Colonic mucosa (tissue), 4 donors: ENCODE data around the gene FAM110A. TPM values are rescaled to one million over a fixed set of nuclear protein-coding genes. Genes with fewer than 3 reads are reported as not detected.
"Not testable (repeated sequence)": the region's sequence is repeated elsewhere in the genome, so short reads cannot be mapped to it uniquely, and the experiment has no call there.

ENCODE experiments used
- DNase-seq: peaks from one replicate; pipeline ENCODE4 v3.0.0-alpha.2; 2020
- H3K27ac ChIP-seq: fragments of 200-600 bp; one replicate; pipeline ENCODE4 v1.8.0; 2021
- H3K27me3 ChIP-seq: fragments of 200-600 bp; one replicate; pipeline ENCODE4 v1.8.0; 2021
- H3K36me3 ChIP-seq: fragments of 200-600 bp; one replicate; pipeline ENCODE4 v1.8.0; 2021
- H3K4me1 ChIP-seq: fragments of 200-600 bp; one replicate; pipeline ENCODE4 v1.8.0; 2021; ENCODE audit warnings: mild to moderate bottlenecking
- H3K4me3 ChIP-seq: fragments of 200-600 bp; one replicate; pipeline ENCODE4 v1.8.0; 2021
- H3K9ac ChIP-seq, 2 donors: one replicate each; pipeline ENCODE4 v1.7.0; 2013; ENCODE audit warnings: control low read depth in 2 of 2, low read depth in 2 of 2, low read length in 2 of 2
- H3K9me3 ChIP-seq: fragments of 200-600 bp; one replicate; pipeline ENCODE4 v1.8.0; 2021
- CTCF ChIP-seq: fragments of 200-600 bp; IDR thresholded peaks from one replicate; pipeline ENCODE4 v1.8.0; 2022; ENCODE audit warnings: antibody characterized with exemption, mild to moderate bottlenecking
- intact Hi-C: fragments of 100-400 bp; cut with DNase I; formaldehyde crosslinking; loops from one replicate; pipeline ENCODE4 v1.14.1; 2022
- total RNA-seq, 2 donors: library from RNA; stranded (reverse); fragmentation: NEBNext Ultra II Directional in 1 of 2; extraction: Animal tissue kit (Norgen Biotek cat#: 25700) in 1 of 2; gene quantifications; one replicate each; pipeline ENCODE4 v1.2.1, GENCODE V29; 2021
- donor health status: healthy.
- donor health status: DM: no; HTN: no; CAD: no.
- donor health status: DM: no; HTN: no; CAD: no.

FAM110A gene
- total RNA-seq, 2 donors from 2014 or later, result 13.0 to 19.7 TPM

GRCh38 chr20:845941-846893, 12.7 kb downstream of the FAM110A start:
- H3K27ac ChIP-seq, result no peak overlapping the region
- no peak for DNase-seq
- H3K36me3 ChIP-seq, result no peaks in the 10 kb centered on the region
- TF ChIP-seq CTCF, result no peak
- H3K9ac ChIP-seq, result no peak overlapping the region
- intact Hi-C loops, result no loop called here
- H3K4me3 ChIP-seq, result no peak overlapping the region
- no peaks in the 10 kb centered on the region for H3K9me3 ChIP-seq
- peaks cover 4% of the 10 kb centered on the region for H3K4me1 ChIP-seq
- H3K27me3 ChIP-seq, result no peaks in the 10 kb centered on the region

GRCh38 chr20:846894-847278, 13.4 kb downstream of the FAM110A start:
- peak; percentile 36 for DNase-seq
- Histone ChIP-seq H3K27me3 (no peaks in the 10 kb centered on the region), H3K4me3 (no peak overlapping the region), H3K27ac (no peak overlapping the region), H3K4me1 (peaks cover 4% of the 10 kb centered on the region), H3K36me3 (no peaks in the 10 kb centered on the region), H3K9ac (no peak overlapping the region), H3K9me3 (no peaks in the 10 kb centered on the region)
- intact Hi-C loops, result no loop called here
- TF ChIP-seq CTCF, result no peak

- no peak overlapping the region for H3K9ac ChIP-seq
- H3K9me3 ChIP-seq, result no peaks in the 10 kb centered on the region
- no peak overlapping the region for H3K4me3 ChIP-seq
- no peak overlapping the region for H3K27ac ChIP-seq
- H3K36me3 ChIP-seq, result no peaks in the 10 kb centered on the region
- intact Hi-C loops, result no loop called here
- no peak for TF ChIP-seq CTCF
- H3K4me1 ChIP-seq, result no peaks in the 10 kb centered on the region
- DNase-seq, result no peak
- H3K27me3 ChIP-seq, result no peaks in the 10 kb centered on the region
Measured at GRCh38 chr20:848193-848592, 14.7 kb downstream of the FAM110A start.

GRCh38 chr20:848731-849130, 15.2 kb downstream of the FAM110A start:
- not testable (repeated sequence) for H3K9me3 ChIP-seq, H3K4me1 ChIP-seq

GRCh38 chr20:853406-853996, 20.0 kb downstream of the FAM110A start:
- Histone ChIP-seq H3K9ac (no peak overlapping the region), H3K4me3 (no peak overlapping the region), H3K4me1 (no peaks in the 10 kb centered on the region), H3K27me3 (no peaks in the 10 kb centered on the region), H3K27ac (no peak overlapping the region), H3K36me3 (no peaks in the 10 kb centered on the region), H3K9me3 (no peaks in the 10 kb centered on the region)
- intact Hi-C loops, result no loop called here
- no peak for TF ChIP-seq CTCF
- no peak for DNase-seq

More at GRCh38 chr20:848731-849130, 15.2 kb downstream of the FAM110A start:
- H3K36me3 ChIP-seq, H3K4me3 ChIP-seq, H3K27me3 ChIP-seq, H3K9ac ChIP-seq, DNase-seq, H3K27ac ChIP-seq, intact Hi-C loops: not testable (repeated sequence)

- no peak for DNase-seq
- H3K4me3 ChIP-seq, result no peak overlapping the region
- intact Hi-C loops, result no loop called here
- H3K4me1 ChIP-seq, result no peaks in the 10 kb centered on the region
- no peak overlapping the region for H3K27ac ChIP-seq
- H3K9ac ChIP-seq, result no peak overlapping the region
- H3K36me3 ChIP-seq, result no peaks in the 10 kb centered on the region
- no peak for TF ChIP-seq CTCF
- H3K27me3 ChIP-seq, result no peaks in the 10 kb centered on the region
- H3K9me3 ChIP-seq, result no peaks in the 10 kb centered on the region
Measured at GRCh38 chr20:854601-855000, 21.1 kb downstream of the FAM110A start.
